Measurements from ENCODE around the gene ACADM.
"Not testable (repeated sequence)": the region's sequence is repeated elsewhere in the genome, so short reads cannot be mapped to it uniquely, and the experiment has no call there.

The ACADM gene

GRCh38 chr1:75742047-75742625, 17.6 kb downstream of the ACADM start:
- no peak for DNase-seq

GRCh38 chr1:75745276-75745675, 20.8 kb downstream of the ACADM start:
- DNase-seq: peak; percentile 80

DNA sequence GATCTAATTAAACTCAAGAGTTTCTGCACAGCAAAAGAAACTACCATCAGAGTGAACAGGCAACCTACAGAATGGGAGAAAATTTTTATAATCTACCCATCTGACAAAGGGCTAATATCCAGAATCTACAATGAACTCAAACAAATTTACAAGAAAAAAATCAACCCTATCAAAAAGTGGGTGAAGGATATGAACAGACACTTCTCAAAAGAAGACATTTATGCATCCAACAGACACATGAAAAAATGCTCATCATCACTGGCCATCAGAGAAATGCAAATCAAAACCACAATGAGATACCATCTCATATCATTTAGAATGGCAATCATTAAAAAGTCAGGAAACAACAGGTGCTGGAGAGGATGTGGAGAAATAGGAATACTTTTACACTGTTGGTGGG, 32.7 kb downstream of the ACADM start:
- DNase-seq: not testable (repeated sequence)

- DNase-seq: not testable (repeated sequence)
These were observed 34.0 kb downstream of the ACADM start for GRCh38 chr1:75758543-75758942.

- DNase-seq: peak; percentile 36
These were observed 39.6 kb downstream of the ACADM start for GRCh38 chr1:75764057-75764655.

- no peak for DNase-seq
These were observed 41.3 kb downstream of the ACADM start for GRCh38 chr1:75765697-75766355.

DNA sequence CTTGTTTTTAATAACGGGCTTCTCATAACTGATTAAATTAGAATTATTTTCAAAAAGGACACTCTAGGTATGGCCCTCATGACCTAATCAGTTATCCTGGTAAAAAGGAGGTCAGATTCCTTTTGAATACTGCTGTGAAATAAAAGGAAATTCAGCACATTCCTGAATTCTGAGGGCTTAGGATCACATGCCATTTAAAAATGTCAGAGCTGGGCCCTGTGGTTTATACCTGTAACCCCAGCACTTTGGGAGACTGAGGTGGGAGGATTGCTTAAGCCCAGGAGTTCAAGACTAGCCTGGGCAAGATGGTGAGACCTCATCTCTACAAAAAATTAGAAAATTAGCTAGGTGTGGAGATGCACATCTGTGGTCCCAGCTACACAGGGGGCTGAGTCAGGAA, 43.5 kb downstream of the ACADM start:
- DNase-seq: no peak

DNA sequence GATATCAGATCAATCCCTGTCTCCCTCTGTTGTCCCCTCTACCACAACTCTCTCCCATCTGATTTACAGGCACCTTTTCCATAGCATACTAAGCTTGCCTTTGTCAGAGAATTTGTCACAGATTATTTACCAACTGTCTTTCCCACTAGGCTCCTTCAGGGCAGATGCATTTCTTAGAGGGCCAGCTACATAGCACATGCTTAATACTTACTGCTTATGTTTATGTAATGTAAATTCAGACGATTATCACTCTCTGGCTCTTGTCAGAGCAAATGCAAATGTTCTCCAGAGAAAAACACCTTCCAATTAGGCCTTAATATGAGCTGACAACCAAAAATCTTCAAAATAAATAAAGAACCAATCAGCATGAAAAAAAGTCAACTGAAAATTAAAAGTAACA, 46.3 kb downstream of the ACADM start:
- no peak for DNase-seq

- no peak for DNase-seq
These were observed 47.5 kb downstream of the ACADM start for GRCh38 chr1:75771978-75772377.

DNA sequence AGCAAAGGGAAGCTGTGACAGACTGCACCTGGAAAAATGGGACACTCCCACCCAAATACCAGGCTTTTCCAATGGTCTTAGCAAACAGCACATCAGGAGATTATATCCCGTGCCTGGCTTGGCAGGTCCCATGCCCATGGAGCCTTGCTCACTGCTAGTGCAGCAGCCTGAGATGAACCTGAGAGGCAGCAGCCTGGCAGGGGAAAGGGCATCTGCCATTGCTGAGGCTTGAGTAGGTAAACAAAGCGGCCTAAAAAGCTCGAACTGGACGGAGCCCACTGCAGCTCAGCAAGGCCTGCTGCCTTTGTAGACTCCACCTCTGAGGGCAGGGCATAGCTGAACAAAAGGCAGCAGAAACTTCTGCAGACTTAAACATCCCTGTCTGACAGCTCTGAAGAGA, 53.3 kb downstream of the ACADM start:
- DNase-seq: not testable (repeated sequence)

GRCh38 chr1:75778694-75779093, 54.2 kb downstream of the ACADM start:
- not testable (repeated sequence) for DNase-seq

GRCh38 chr1:75780183-75780582, 55.7 kb downstream of the ACADM start:
- DNase-seq: not testable (repeated sequence)

- DNase-seq: not testable (repeated sequence)
These were observed 59.4 kb downstream of the ACADM start for GRCh38 chr1:75783920-75784319.

DNA sequence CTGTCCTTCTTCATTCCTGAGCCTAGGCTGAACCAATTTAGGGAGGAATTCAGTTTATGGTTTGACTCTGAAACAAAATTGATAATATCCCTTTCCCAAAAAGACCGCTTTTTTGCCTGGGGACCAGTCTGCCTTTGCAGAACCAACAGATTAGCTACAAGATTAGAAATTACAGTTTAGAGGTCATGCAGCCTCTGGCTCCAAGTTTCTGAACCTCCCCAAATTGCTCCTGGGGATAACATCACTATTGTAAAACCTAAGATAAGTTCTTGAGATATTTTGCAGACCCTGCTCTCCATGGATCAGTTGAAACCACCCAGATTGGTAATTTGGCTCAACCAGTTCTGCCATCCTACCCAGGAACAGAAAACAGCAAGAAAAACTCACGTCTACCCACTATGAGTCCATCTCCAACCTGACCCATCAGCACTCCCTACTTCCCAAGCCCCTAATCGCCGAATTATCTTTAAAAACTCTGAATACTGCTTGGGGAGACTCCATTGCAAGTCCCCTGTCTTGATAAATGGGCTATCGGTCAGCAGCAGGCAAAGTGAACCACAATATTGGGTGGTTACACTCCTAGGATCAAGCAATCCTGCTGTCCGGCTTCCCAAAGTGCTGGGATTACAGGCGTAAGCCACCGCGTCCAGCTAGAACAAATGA, 60.9 kb downstream of the ACADM start:
- DNase-seq: no peak

DNA sequence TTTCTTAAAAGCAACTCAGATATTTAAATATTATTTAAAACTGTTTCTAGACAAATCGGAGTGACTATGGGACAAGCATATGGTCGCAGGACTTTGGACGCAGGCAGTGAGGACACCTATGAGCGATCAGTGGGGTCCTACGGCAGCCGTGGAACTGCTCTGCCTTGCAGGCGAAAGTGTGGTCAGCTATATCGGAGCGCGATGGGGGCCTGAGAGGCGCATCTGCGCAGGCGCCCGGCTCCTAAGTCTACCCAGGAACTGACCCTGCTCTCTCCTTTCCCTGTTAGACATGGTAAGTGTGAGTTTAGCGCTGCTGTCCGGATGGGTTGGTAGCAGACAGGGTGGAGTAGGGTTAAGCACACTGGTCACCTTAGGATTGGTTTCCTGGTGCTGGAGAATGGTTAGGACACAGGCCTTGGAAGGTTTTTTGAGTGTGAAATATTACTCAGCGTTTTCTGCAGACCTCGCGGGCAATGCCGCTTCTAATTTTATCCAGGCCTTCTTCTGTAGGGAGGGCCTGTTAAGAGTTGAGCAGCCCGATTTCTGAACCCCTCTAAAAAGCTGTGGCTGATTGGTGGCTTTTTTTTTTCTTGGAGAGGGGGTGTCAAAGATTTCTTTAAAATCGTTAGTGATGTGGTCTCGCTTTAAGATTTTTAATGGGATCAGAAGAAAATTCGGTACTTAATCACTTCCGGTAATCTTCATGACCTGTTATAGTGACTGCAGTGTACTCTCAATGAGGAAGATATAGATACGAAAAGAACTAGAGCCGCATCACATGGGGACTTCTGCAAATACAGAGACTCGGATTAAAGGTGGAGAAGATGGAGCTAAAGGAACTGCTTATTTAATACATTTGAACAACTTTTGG, 61.7 kb downstream of the ACADM start, which contains the start of gene RABGGTB:
TSS of gene RABGGTB (plus strand) at position 274 of the 871 bp plus-strand sequence. CDS start at position 290, 16 bp downstream.
- DNase-seq: peak; percentile 98

DNA sequence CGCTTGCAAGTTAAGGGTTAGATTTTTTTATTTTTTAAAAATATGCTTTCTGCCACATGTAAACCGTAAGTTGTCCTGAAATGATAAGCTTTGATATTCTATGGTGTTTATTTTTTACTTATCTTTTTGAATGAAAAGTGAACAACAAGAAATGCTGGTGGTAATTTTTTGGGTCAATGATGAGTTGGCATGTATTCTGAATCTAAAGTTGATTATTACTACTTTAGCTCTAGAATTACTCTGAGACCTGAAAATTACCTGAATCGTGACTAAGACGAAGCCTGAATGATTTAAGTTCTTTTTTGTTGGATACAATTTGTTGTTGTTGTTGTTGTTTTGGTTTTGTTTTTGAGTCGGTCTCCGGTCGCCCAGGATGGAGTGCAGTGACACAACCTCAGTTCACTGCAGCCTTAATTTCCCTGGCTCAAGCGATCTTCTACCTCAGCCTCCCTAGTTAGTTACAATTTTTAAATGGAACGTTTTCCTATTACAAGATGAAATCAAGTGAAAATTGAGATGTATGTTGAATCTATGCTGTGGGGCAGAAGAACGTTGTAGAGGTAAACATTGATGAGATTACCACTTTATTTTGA, 62.5 kb downstream of the ACADM start:
- DNase-seq: no peak

DNA sequence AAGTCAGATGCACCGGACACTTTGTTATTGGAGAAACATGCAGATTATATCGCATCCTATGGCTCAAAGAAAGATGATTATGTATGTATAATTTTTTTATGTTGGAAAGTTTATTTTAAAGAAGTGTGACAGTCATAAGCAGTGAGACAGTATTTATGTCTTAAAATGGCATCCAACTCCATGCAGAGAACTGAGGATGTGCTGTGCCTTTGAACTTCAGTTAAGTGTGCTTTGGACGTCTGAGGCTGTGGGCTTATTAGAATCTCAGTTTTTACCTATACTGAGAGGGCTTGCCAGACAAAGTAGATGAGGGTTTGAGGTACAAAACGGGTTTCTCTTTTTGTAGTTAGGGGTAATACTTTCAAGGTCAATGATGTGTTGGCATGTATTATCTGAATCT, 63.0 kb downstream of the ACADM start:
- DNase-seq: no peak

- DNase-seq: no peak
These were observed 65.5 kb downstream of the ACADM start for GRCh38 chr1:75789988-75790387.

GRCh38 chr1:75791022-75791421, 66.5 kb downstream of the ACADM start:
- DNase-seq: no peak

DNA sequence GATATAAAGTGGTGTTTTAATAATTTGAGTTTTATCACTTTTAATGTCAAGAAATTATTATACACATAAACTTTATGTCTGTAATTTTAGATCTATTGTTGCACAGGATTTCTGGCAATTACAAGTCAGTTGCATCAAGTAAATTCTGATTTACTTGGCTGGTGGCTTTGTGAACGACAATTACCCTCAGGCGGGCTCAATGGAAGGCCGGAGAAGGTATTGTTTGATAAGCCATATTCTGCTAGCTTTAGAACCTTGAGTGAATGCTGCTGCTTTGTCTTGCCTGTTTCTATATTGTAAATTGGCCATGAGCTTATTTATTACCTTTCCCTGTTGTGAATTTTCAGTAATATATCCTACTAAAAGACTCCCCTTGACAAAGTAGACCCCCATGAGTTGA, 67.6 kb downstream of the ACADM start:
- DNase-seq: no peak

- no peak for DNase-seq
These were observed 69.9 kb downstream of the ACADM start for GRCh38 chr1:75794382-75794781.

- DNase-seq: no peak
These were observed 71.2 kb downstream of the ACADM start for GRCh38 chr1:75795703-75796193.
